HCT116 (cell line): ENCODE measurements around the gene SSX4B. TPM values are rescaled to one million over a fixed set of nuclear protein-coding genes. Genes with fewer than 3 reads are reported as not detected.

Experiments
- ATAC-seq: fragments of 200-7000 bp; cut with Tn5 transposase; 2 replicates; pipeline ENCODE4 v1.9.1; 2020; ENCODE audit warnings: mild to moderate bottlenecking, moderate library complexity
- BruUV-seq: library from RNA; stranded (reverse); fragments of 400-500 nt; replicated peaks from 2 replicates; lab custom pipeline; 2021; lab: Mats Ljungman, UMichigan
- CTCF ChIA-PET: fragments of 300-600 bp; sonication (Branson Sonifier 250); formaldehyde crosslinking; loops from one replicate; lab custom pipeline; 2021; ENCODE audit warnings: antibody characterized with exemption; lab: Charles Lee
- POLR2A ChIA-PET: fragments of 300-600, 350-600 bp; sonication (Branson Sonifier 250); formaldehyde crosslinking; loops from one replicate; lab custom pipeline; 2021; ENCODE audit warnings: antibody characterized with exemption; lab: Charles Lee
- RAD21 ChIA-PET, 2 experiments: fragments of 300-600 bp; sonication (Branson Sonifier 250); formaldehyde crosslinking; loops; one replicate each; lab custom pipeline; 2023; ENCODE audit warnings: low total read pairs in 2 of 2; ENCODE audit not compliant: uncharacterized antibody in 2 of 2, unreplicated experiment in 2 of 2, low non-redundant PET in 1 of 2; lab: Charles Lee
- DNase-seq: peaks from one replicate; pipeline ENCODE4 v3.0.0-alpha.2; 2010; ENCODE audit warnings: low read depth, low spot score
- H2AFZ ChIP-seq: fragments of 200-600 bp; shearing (Covaris generic), sonication (generic); 2 replicates; pipeline ENCODE4 v1.6.1; 2017; ENCODE audit warnings: low read depth, mixed run types, mixed read lengths, antibody characterized with exemption, low read length; ENCODE audit not compliant: poor library complexity, severe bottlenecking
- H3K27ac ChIP-seq: 2 replicates; pipeline ENCODE4 v1.5.1; 2012; ENCODE audit warnings: low read depth, low read length
- H3K27me3 ChIP-seq: fragments of 200-600 bp; sonication (generic); 2 replicates; pipeline ENCODE4 v1.6.1; 2016; ENCODE audit warnings: mixed run types, low read length, mixed read lengths; ENCODE audit not compliant: insufficient read depth
- H3K36me3 ChIP-seq, 2 experiments: fragments of 200-500 bp in 1 of 2; fragments of 200-600 bp in 1 of 2; sonication (Bioruptor generic) in 1 of 2; sonication (generic) in 1 of 2; 2 replicates each; pipeline versions ENCODE4 v1.5.1 to v1.6.1; 2014 to 2016; ENCODE audit warnings: low read length in 2 of 2, inconsistent platforms in 1 of 2, mixed read lengths in 1 of 2, mixed run types in 1 of 2; ENCODE audit not compliant: insufficient read depth in 2 of 2, control insufficient read depth in 1 of 2
- H3K4me1 ChIP-seq, 2 experiments: fragments of 200-600 bp in 1 of 2; sonication (generic) in 1 of 2; 2 replicates each; pipeline versions ENCODE4 v1.5.1 to v1.6.1; 2012 to 2017; ENCODE audit warnings: low read length in 2 of 2, inconsistent platforms in 1 of 2, mild to moderate bottlenecking in 1 of 2, mixed read lengths in 1 of 2, mixed run types in 1 of 2, moderate library complexity in 1 of 2; ENCODE audit not compliant: insufficient read depth in 2 of 2, control insufficient read depth in 1 of 2
- H3K4me2 ChIP-seq: fragments of 200-600 bp; sonication (generic); 2 replicates; pipeline ENCODE4 v1.6.1; 2017; ENCODE audit warnings: mixed run types, low read length, mixed read lengths
- H3K4me3 ChIP-seq, 2 experiments: fragments of 200-600 bp in 1 of 2; sonication (generic) in 1 of 2; replicated peaks in 1 of 2; 2 replicates each; pipeline ENCODE4 v1.5.1; 2011 to 2016; ENCODE audit warnings: low read length in 2 of 2, control low read depth in 1 of 2, low read depth in 1 of 2, mild to moderate bottlenecking in 1 of 2, mixed read lengths in 1 of 2, mixed run types in 1 of 2
- H3K79me2 ChIP-seq: fragments of 200-600 bp; sonication (generic); 2 replicates; pipeline ENCODE4 v1.6.1; 2017; ENCODE audit warnings: mild to moderate bottlenecking, mixed run types, low read length, moderate library complexity, mixed read lengths; ENCODE audit not compliant: insufficient read depth
- H3K9ac ChIP-seq: fragments of 200-600 bp; sonication (generic); 2 replicates; pipeline ENCODE4 v1.6.1; 2016; ENCODE audit warnings: low read length, mixed read lengths
- H3K9me2 ChIP-seq: fragments of 200-600 bp; sonication (generic), shearing (Covaris generic); 2 replicates; pipeline ENCODE4 v1.6.1; 2017; ENCODE audit warnings: mixed run types, mild to moderate bottlenecking, moderate library complexity; ENCODE audit not compliant: insufficient read depth
- H3K9me3 ChIP-seq, 2 experiments: fragments of 200-500 bp in 1 of 2; fragments of 200-600 bp in 1 of 2; sonication (Bioruptor generic) in 1 of 2; sonication (generic) in 1 of 2; 2 replicates each; pipeline ENCODE4 v1.6.1; 2014 to 2017; ENCODE audit warnings: low read length in 2 of 2, mixed read lengths in 2 of 2, inconsistent platforms in 1 of 2, low read depth in 1 of 2, mild to moderate bottlenecking in 1 of 2, mixed run types in 1 of 2, moderate library complexity in 1 of 2; ENCODE audit not compliant: control insufficient read depth in 1 of 2, insufficient read depth in 1 of 2
- H4K20me1 ChIP-seq: fragments of 200-600 bp; sonication (generic), shearing (Covaris generic); 2 replicates; pipeline ENCODE4 v1.6.1; 2017; ENCODE audit warnings: mixed run types, mild to moderate bottlenecking, moderate library complexity; ENCODE audit not compliant: insufficient read depth
- CTCF ChIP-seq, 3 experiments: fragments of 200-600 bp in 1 of 3; sonication (generic) in 1 of 3; IDR thresholded peaks in 2 of 3; conservative IDR thresholded peaks in 1 of 3; 2 replicates each; pipeline ENCODE4 v1.5.1; 2012 to 2017; ENCODE audit warnings: low read depth in 2 of 3, low read length in 2 of 3, antibody characterized with exemption in 1 of 3, borderline replicate concordance in 1 of 3, control low read depth in 1 of 3, mild to moderate bottlenecking in 1 of 3, mixed read lengths in 1 of 3, mixed run types in 1 of 3, moderate library complexity in 1 of 3; ENCODE audit not compliant: insufficient read depth in 1 of 3
- ELF1 ChIP-seq: IDR thresholded peaks from 2 replicates; pipeline ENCODE4 v1.6.1; 2012; ENCODE audit warnings: low read depth, borderline replicate concordance
- EZH2 ChIP-seq: fragments of 200-600 bp; sonication (generic); IDR thresholded peaks from 2 replicates; pipeline ENCODE4 v1.6.1; 2017; ENCODE audit warnings: antibody characterized with exemption, mixed run types
- FOSL1 ChIP-seq: IDR thresholded peaks from 2 replicates; pipeline ENCODE4 v1.6.1; 2012; ENCODE audit warnings: low read depth
- MAX ChIP-seq: IDR thresholded peaks from 2 replicates; pipeline ENCODE4 v1.6.1; 2012
- POLR2A ChIP-seq: IDR thresholded peaks from 2 replicates; pipeline ENCODE4 v1.7.0; 2011; ENCODE audit warnings: borderline replicate concordance; ENCODE audit not compliant: insufficient read depth, insufficient read length; ENCODE audit errors: extremely low read depth
- POLR2AphosphoS5 ChIP-seq: IDR thresholded peaks from 2 replicates; pipeline ENCODE4 v1.6.1; 2011; ENCODE audit warnings: mild to moderate bottlenecking, low read depth, low read length, moderate library complexity
- REST ChIP-seq: IDR thresholded peaks from 2 replicates; pipeline ENCODE4 v1.6.1; 2012; ENCODE audit warnings: low read depth
- SIN3A ChIP-seq: IDR thresholded peaks from 2 replicates; pipeline ENCODE4 v1.6.1; 2012; ENCODE audit warnings: low read depth
- SRF ChIP-seq: IDR thresholded peaks from 2 replicates; pipeline ENCODE4 v1.6.1; 2012; ENCODE audit warnings: low read depth
- ZFX ChIP-seq: fragments of 450-650 bp; IDR thresholded peaks from 2 replicates; pipeline ENCODE4 v1.6.1; 2017
- intact Hi-C: fragments of 100-400 bp; cut with micrococcal nuclease; formaldehyde crosslinking; loops from 2 replicates; pipeline ENCODE4 v1.10.0; 2022
- total RNA-seq: library from RNA; stranded (reverse); gene quantifications from one replicate; pipeline ENCODE4 v1.2.1, GENCODE V29; 2021; ENCODE audit not compliant: unreplicated experiment

The SSX4B gene
- total RNA-seq, 1 experiment from 2014 or later, result not detected

GRCh38 chrX:48456628-48457331 lies 45.0 kb upstream of the SSX4B start:
- TF ChIP-seq MAX (no peak), POLR2A (no peak), ZFX (no peak), SRF (no peak), SIN3A (no peak), REST (no peak), CTCF (IDR thresholded peaks at IDR 0.05 in 2 of 3, conservative IDR thresholded peaks at IDR 0.05 in 1 of 3; ENCODE audit: borderline replicate concordance in 1 of 3, insufficient read depth in 1 of 3, low read depth in 2 of 3, low read length in 2 of 3) (no peak), FOSL1 (no peak), POLR2AphosphoS5 (no peak), EZH2 (no peak), ELF1 (no peak)
- TF ChIP-seq, all 23 proteins: peak for 0
- no peak overlapping the region for H3K4me2 ChIP-seq
- BruUV-seq, result no TSS peak
- no peak overlapping the region for H3K4me3 ChIP-seq
- no peak overlapping the region for H3K27ac ChIP-seq
- H3K79me2 ChIP-seq, result no peaks in the 10 kb centered on the region
- ATAC-seq (no peak), DNase-seq (no peak)
- no peaks in the 10 kb centered on the region for H3K9me3 ChIP-seq
- H3K4me1 ChIP-seq, result no peaks in the 10 kb centered on the region
- no peak overlapping the region for H2AFZ ChIP-seq
- H4K20me1 ChIP-seq, result no peaks in the 10 kb centered on the region
- H3K9me2 ChIP-seq, result no peaks in the 10 kb centered on the region
- ChIA-PET RAD21 (interaction anchor here in 1 of 2 experiments (0.7 kb wide), 1 partner anchor 200 kb away, joined by 3 read pairs; no protein-coding TSS in a partner anchor), POLR2A (no interaction called here), CTCF (no interaction called here)
- H3K36me3 ChIP-seq, result no peaks in the 10 kb centered on the region
- no peaks in the 10 kb centered on the region for H3K27me3 ChIP-seq
- no peak overlapping the region for H3K9ac ChIP-seq
- intact Hi-C loops, result no loop called here
